Measurements from ENCODE around the gene SYCP1.
"Not testable (repeated sequence)": the region's sequence is repeated elsewhere in the genome, so short reads cannot be mapped to it uniquely, and the experiment has no call there.

Gene SYCP1, protein sequence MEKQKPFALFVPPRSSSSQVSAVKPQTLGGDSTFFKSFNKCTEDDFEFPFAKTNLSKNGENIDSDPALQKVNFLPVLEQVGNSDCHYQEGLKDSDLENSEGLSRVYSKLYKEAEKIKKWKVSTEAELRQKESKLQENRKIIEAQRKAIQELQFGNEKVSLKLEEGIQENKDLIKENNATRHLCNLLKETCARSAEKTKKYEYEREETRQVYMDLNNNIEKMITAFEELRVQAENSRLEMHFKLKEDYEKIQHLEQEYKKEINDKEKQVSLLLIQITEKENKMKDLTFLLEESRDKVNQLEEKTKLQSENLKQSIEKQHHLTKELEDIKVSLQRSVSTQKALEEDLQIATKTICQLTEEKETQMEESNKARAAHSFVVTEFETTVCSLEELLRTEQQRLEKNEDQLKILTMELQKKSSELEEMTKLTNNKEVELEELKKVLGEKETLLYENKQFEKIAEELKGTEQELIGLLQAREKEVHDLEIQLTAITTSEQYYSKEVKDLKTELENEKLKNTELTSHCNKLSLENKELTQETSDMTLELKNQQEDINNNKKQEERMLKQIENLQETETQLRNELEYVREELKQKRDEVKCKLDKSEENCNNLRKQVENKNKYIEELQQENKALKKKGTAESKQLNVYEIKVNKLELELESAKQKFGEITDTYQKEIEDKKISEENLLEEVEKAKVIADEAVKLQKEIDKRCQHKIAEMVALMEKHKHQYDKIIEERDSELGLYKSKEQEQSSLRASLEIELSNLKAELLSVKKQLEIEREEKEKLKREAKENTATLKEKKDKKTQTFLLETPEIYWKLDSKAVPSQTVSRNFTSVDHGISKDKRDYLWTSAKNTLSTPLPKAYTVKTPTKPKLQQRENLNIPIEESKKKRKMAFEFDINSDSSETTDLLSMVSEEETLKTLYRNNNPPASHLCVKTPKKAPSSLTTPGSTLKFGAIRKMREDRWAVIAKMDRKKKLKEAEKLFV

GRCh38 chr1:114854693-114855320 lies at the start of gene SYCP1:
TSS of gene SYCP1 (plus strand) at chr1:114854863. CDS start at chr1:114855465, 602 bp downstream.
- no peak for DNase-seq (ENCODE audit: low read depth)

DNA sequence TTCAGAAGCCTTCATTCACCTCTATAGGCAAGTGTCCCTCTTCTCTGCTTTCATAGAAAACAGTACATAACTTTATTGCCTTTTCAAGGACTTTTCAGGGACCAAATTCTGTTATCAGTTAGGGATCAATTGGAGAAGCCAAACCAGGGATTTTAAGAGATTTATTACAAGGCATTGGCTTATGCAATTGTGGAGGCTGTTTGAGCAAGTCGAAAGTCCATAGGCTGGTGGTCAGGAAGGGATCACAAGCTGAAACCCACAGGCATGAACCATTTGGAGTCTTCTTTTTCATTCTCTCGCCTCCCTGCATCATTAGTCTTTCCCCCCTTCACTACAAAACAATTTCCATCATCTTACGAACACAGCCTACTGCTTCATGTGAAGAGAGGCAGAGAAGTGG lies 34.8 kb upstream of the SYCP1 start:
- no peak for DNase-seq (ENCODE audit: low read depth)

DNA sequence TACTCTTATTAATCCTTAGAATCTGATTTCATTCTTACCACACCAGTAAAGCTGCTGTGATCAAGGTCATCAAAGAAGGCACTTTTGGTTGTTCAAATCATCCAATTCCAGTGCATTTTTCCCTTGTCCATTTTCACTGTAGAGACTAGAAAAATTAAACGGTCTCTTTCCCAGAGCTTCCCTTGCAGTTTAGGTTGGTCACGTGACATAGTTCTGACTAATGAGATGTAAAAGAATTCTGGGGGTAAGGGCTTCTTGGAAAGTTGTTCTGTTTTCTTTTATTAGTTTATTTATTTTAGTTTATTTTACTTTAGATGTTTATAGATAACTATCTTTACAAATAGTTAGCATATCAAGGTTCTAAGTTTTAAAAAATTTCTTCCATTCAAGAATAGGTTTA lies 34.3 kb upstream of the SYCP1 start:
- DNase-seq (ENCODE audit: low read depth), result no peak

- no peak for DNase-seq (ENCODE audit: low read depth)
These were observed 32.7 kb upstream of the SYCP1 start for GRCh38 chr1:114821978-114822377.

- DNase-seq (ENCODE audit: low read depth), result no peak
These were observed 26.4 kb upstream of the SYCP1 start for GRCh38 chr1:114828251-114828650.

DNA sequence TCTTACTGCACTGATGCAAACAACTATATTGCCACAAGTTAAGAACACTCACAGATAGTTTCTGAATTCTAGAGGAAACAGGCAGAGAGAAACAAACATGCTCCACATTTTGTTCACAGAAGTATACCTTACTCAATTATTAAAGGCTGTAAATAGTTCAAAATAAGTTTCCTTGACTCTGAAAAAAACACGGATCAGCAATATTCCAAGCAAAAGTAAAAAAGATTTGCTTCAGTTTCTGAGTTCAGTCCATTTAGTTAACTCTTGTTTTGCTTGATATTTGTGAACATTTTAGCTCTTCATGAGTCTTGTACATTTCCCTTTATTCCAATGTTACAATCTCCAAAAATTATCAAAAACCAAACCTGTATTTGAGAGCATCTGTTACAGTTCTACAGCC lies 24.6 kb upstream of the SYCP1 start:
- not testable (repeated sequence) for DNase-seq (ENCODE audit: low read depth)

DNA sequence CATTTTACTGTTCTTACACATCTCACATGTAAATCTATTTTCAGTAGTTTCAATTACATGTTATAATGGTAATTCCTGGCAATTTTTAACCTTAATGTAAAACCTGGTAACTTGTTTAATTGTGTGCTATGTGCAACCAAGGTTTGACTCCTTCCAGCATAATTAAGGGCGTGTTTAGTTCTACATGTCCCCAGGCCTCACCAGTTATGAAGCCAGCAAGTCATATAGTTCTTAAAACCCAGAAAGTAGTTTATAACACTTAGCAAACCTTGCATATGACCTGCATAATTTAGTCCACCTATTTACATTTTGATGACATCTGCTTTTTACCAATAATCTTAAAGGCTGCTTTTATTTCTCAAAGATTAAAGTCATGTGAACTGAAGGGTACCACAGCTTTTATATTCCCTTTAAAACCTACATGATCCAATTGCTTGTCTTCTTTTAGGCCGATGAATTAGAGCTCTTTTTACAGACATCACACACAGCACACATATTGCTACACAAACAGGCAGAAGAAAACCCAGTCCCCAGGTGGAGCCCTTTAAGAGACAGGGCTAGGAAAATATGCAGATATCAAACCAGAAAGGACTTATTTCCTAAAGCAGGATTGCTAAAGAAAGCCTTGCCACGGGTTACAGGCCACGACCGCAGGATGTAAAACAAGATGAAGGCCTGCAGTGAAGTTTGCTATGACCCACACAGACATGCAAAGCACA lies 23.2 kb upstream of the SYCP1 start:
- no peak for DNase-seq (ENCODE audit: low read depth)

- no peak for DNase-seq (ENCODE audit: low read depth)
These were observed 22.6 kb upstream of the SYCP1 start for GRCh38 chr1:114832057-114832456.

DNA sequence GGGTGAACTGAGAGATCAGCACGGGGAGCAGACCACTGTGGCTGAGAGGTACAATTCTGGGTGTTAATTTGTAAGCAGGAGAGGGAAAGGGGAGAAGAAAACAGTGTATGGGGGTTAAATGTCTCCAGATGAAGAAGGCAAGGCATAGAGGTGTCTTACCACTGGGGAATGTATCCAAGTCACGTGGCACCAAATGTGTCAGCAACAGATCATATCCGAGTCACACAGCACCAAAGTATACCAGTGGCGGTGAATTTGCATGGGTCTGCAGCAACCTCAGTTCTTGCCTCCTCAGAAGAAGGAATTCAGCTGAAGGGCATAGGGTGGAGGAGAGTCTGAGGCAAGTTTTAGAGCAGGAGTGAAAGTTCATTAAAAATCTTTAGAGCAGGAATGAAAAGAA lies 21.2 kb upstream of the SYCP1 start:
- no peak for DNase-seq (ENCODE audit: low read depth)

DNA sequence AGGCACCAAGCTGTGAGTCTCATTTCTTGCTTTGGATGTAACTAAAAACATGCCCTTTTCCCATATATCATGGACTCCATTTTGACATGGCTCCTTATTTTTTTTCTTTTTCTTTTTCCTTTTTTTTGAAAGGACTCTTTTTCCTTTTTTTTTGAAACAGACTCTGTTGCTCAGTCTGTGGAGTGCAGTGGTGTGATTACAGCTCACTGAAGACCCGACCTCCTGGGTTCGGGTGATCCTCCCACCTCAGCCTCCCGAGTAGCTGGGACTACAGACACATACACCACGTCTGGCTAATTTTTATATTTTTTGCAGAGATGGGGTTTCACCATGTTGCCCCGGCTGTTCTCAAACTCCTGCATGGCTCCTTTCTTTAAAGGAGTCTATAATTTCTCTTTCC lies 10.4 kb upstream of the SYCP1 start:
- no peak for DNase-seq (ENCODE audit: low read depth)

GRCh38 chr1:114853584-114853983 lies 1.1 kb upstream of the SYCP1 start:
- no peak for DNase-seq (ENCODE audit: low read depth)

- no peak for DNase-seq (ENCODE audit: low read depth)
These were observed 6.7 kb downstream of the SYCP1 start for GRCh38 chr1:114861384-114861783.

DNA sequence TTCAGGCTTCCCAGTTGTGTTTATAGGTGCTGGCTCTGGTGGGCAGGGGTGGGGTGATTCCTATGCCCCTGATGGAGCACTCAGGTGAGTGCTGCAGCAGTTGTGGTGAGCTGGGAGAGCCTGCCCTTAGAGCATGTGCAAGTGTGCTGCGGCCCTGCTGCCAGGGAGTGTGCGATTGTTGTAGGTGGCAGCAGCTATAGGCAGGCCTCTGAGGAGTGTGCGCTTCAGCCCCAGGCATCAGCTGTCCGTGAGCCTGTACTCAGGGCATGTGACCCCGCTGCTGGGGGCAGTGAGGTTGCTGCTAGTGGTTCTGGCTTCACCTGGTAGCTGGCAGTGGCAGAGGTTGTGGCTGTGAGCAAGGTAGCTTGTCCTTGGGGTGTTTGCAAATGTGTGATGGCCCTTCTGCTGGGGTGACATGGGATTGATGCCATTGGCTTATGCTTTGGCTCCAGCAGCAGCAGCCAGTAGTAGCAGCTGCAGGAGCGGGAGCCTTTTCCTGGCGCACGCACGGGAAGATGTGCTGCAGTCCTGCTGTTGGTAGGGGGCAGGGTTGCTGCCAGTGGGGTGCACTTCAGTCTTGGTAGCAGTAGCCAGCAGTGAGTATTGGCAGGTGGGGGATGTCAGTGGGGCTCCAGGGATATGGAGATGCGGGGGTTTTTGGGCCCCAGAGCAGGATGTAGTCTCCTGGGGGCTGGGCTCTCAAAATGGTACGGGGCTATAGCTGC lies 37.7 kb downstream of the SYCP1 start:
- no peak for DNase-seq (ENCODE audit: low read depth)

GRCh38 chr1:114896795-114897194 lies 42.1 kb downstream of the SYCP1 start:
- DNase-seq (ENCODE audit: low read depth), result no peak

GRCh38 chr1:114901814-114902213 lies 47.2 kb downstream of the SYCP1 start:
- no peak for DNase-seq (ENCODE audit: low read depth)

DNA sequence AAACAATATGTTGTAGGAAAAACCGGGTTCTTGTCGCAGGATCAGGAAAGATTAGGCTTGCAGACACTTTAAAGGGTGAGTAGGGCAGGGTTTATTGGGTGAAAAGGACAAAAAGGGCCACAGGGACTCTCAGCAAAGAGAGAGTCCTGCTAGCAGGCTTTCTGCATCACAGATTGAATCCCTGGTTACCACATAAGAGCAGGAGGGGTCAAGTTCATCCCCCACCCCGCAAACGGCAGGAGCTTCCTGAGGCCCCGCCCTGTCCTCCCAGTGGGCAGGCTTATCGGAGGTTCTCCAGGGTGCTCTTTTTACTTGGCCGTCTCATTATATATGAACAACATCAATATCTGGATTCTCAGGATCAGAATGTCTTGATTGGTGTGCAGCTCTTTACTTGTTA lies 47.7 kb downstream of the SYCP1 start:
- no peak for DNase-seq (ENCODE audit: low read depth)

DNA sequence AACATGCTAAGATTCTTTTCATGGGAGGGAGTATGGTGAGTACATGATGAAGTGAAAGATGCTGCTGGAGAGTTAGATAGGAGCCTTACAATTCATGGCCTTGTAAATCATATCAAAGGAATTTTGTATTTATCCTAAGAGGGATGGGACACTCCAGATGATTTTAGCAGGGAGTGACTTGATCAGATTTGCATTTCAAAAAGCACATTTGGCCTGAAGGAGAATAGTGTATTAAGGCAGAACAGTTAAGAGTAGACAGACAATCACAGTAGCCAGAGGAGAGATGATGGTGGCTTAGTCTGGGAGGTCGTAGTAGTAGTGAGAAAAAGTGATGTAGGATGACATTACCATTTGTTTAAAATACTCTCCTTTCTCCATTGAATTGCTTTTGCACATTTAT lies 48.8 kb downstream of the SYCP1 start:
- DNase-seq (ENCODE audit: low read depth), result no peak

DNA sequence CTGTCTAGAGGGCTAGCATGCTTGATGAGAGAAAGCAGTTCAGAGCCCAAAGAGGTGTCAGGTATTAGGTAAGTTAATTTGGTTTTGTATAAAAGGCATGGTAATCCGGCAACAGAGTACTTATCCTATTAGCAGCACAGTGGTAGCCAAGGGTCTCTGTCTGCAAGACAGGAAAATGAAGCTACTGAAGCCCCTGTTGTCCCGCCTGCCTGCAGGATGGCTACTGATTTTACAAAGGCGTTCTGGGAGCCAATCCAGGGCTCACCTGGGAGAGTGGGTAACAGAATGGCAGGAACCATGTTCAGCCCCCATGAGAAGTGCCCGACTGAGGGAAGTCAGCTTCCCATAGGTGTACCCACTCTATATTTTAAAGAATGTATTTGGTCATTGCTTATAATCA lies 61.1 kb downstream of the SYCP1 start:
- not testable (repeated sequence) for DNase-seq (ENCODE audit: low read depth)

DNA sequence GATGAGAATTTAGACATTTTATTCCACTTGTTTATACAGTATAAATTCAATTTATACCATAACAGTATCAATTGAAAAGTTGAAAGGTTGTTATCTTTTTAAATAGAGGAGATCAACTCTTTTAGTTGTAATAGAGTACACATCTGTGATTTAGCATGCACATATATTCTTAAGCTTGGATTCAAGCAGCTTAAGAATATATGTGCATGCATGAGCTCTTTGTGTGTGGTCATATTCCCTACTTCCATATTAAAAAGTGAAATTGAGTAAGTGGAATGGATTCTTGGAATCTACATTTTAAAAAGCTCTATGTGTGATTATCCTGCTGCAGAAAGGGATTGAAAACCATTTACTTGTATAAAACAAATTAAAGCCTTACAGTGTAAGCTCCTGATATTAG lies 71.9 kb downstream of the SYCP1 start:
- no peak for DNase-seq (ENCODE audit: low read depth)

- DNase-seq (ENCODE audit: low read depth), result no peak
These were observed 72.7 kb downstream of the SYCP1 start for GRCh38 chr1:114927401-114927800.

- DNase-seq (ENCODE audit: low read depth), result no peak
These were observed 101.9 kb downstream of the SYCP1 start for GRCh38 chr1:114956570-114956969.
